HepG2 (cell line): ENCODE data around the gene FAM89B. TPM values are rescaled to one million over a fixed set of nuclear protein-coding genes. Genes with fewer than 3 reads are reported as not detected.

Experiments
- ASH2L ChIP-seq: fragments of 300-600, 200-600 bp; sonication (generic); IDR thresholded peaks from 2 replicates; pipeline ENCODE4 v1.7.0; 2017; ENCODE audit warnings: low read depth, mild to moderate bottlenecking, moderate library complexity, mixed read lengths, low read length; ENCODE audit not compliant: insufficient read length
- BRCA1 ChIP-seq: sonication (generic); formaldehyde crosslinking; IDR thresholded peaks from 2 replicates; pipeline ENCODE4 v1.4.0; 2020; ENCODE audit warnings: missing genetic modification reagents
- FOXM1 ChIP-seq: sonication (generic); formaldehyde crosslinking; IDR thresholded peaks from 2 replicates; pipeline ENCODE4 v1.5.0; 2020; ENCODE audit warnings: missing genetic modification reagents
- GATAD1 ChIP-seq: IDR thresholded peaks from 2 replicates; pipeline ENCODE4 v1.6.1; 2016; ENCODE audit warnings: missing genetic modification reagents, missing compliant biosample characterization
- MAZ ChIP-seq, 2 experiments: sonication (generic) in 1 of 2; formaldehyde crosslinking in 1 of 2; IDR thresholded peaks; 2 replicates each; pipeline versions ENCODE4 v1.5.0 to v1.6.1; 2012 to 2020; ENCODE audit warnings: low read depth in 2 of 2, mild to moderate bottlenecking in 2 of 2, borderline replicate concordance in 1 of 2, improper control_type of control experiment in 1 of 2, low read length in 1 of 2, missing genetic modification reagents in 1 of 2, moderate library complexity in 1 of 2
- NONO ChIP-seq, 2 experiments: fragments of 450-650 bp in 1 of 2; sonication (generic) in 1 of 2; formaldehyde crosslinking in 1 of 2; IDR thresholded peaks in 1 of 2; conservative IDR thresholded peaks in 1 of 2; 2 replicates each; pipeline versions ENCODE4 v1.6.1 to v1.8.0; 2017 to 2022; ENCODE audit warnings: mild to moderate bottlenecking in 1 of 2, missing genetic modification reagents in 1 of 2, moderate library complexity in 1 of 2
- NR2C2 ChIP-seq: sonication (generic); formaldehyde crosslinking; IDR thresholded peaks from 2 replicates; pipeline ENCODE4 v1.4.0; 2020; ENCODE audit warnings: missing genetic modification reagents, mild to moderate bottlenecking, moderate library complexity, borderline replicate concordance
- RFX5 ChIP-seq: IDR thresholded peaks from 2 replicates; pipeline ENCODE4 v1.6.1; 2011; ENCODE audit warnings: low read depth, low read length, improper control_type of control experiment
- RXRB ChIP-seq: IDR thresholded peaks from 2 replicates; pipeline ENCODE4 v1.6.1; 2016; ENCODE audit warnings: borderline replicate concordance, missing genetic modification reagents, missing compliant biosample characterization
- SMC3 ChIP-seq: IDR thresholded peaks from 2 replicates; pipeline ENCODE4 v1.6.1; 2011; ENCODE audit warnings: low read length, improper control_type of control experiment
- ZBTB43 ChIP-seq: sonication (generic); formaldehyde crosslinking; conservative IDR thresholded peaks from 2 replicates; pipeline ENCODE4 v1.4.0; 2020; ENCODE audit warnings: missing genetic modification reagents
- ZNF687 ChIP-seq: sonication (generic); formaldehyde crosslinking; IDR thresholded peaks from 2 replicates; pipeline ENCODE4 v1.5.1; 2020; ENCODE audit warnings: mild to moderate bottlenecking, missing genetic modification reagents, moderate library complexity
- ZSCAN21 ChIP-seq: sonication (generic); formaldehyde crosslinking; IDR thresholded peaks from 2 replicates; pipeline ENCODE4 v1.8.0; 2022; ENCODE audit warnings: mild to moderate bottlenecking, missing genetic modification reagents, moderate library complexity, borderline replicate concordance
- polyA plus RNA-seq, 8 experiments: library from polyadenylated mRNA; depleted of rRNA in 3 of 8; stranded (reverse) in 7 of 8; unstranded in 1 of 8; fragments of >200 nt; fragmentation: Illumina TruSeq in 4 of 8; extraction: Trizol in 4 of 8; gene quantifications; 2 replicates each; pipeline versions ENCODE4 v1.2.1 to v1.2.3, GENCODE V29; 2011 to 2016; ENCODE audit warnings: low read depth in 4 of 8, missing spikeins in 1 of 8, mixed read lengths in 1 of 8; ENCODE audit not compliant: insufficient read depth in 1 of 8
- total RNA-seq, 5 experiments: library from RNA; depleted of rRNA; stranded (reverse); fragments of >200 nt; fragmentation: Illumina TruSeq; extraction: Trizol; gene quantifications; 2 replicates each; pipeline ENCODE4 v1.2.3, GENCODE V29; 2016; ENCODE audit warnings: low read depth in 1 of 5
- TF ChIP-seq, protein P1 (sequence below): sonication (generic); formaldehyde crosslinking; IDR thresholded peaks from 2 replicates; pipeline ENCODE4 v1.4.0; 2020; ENCODE audit warnings: missing genetic modification reagents
- TF ChIP-seq, protein P2 (sequence below), 2 experiments: sonication (generic) in 1 of 2; formaldehyde crosslinking in 1 of 2; IDR thresholded peaks; 2 replicates each; pipeline versions ENCODE4 v1.4.0 to v1.6.1; 2018 to 2020; ENCODE audit warnings: missing genetic modification reagents in 2 of 2, borderline replicate concordance in 1 of 2, low read depth in 1 of 2, mild to moderate bottlenecking in 1 of 2, missing biosample characterization in 1 of 2

FAM89B gene
- total and polyA plus RNA-seq, 2 of the 13 experiments (the other 11 are each of a cell fraction or from before 2014, with no cell fraction given) = 5.7 to 8.0 TPM

DNA sequence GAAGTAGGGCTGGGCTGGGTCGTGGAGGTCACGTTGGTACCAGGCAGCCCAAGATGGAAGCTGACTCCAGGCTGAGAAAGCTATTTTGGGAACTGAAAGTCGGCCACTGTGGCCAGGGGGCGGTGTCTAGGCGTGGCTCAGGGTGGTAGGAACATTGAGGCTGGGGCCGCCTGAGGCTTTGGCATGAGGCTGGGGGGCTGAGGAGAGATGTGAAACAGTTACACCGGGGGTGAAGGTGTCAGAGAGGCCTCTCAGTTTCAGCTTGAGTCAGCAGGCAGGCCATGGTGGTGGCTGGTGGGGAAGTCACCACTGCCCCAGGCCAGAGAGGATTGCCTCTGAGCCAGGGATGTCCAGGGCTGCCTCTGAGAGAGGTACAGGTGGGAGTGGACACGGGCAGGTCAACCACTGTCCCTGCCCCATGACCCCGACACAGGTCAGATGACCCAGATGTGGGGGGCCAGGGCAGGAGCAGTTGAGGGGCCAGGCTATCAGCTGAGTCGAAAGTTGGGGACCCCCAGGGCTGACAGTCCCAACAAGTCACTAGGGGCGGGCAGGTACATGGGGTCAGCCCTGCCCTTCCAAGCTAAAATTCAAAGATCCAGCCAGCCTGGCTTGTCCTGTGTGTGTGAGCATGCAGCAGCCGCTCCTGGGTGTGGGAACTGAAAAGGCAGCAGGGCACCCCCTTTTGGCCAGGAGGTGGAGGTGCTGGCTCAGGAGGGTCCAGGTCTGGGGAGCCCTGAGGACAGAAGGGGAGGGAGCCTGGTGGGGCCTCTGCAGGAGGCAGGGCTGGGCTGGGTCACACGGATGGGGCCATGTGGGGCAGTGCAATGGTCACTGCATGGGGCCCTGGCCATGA, 16.1 kb downstream of the FAM89B start (continued):
- TF ChIP-seq, protein P1, sequence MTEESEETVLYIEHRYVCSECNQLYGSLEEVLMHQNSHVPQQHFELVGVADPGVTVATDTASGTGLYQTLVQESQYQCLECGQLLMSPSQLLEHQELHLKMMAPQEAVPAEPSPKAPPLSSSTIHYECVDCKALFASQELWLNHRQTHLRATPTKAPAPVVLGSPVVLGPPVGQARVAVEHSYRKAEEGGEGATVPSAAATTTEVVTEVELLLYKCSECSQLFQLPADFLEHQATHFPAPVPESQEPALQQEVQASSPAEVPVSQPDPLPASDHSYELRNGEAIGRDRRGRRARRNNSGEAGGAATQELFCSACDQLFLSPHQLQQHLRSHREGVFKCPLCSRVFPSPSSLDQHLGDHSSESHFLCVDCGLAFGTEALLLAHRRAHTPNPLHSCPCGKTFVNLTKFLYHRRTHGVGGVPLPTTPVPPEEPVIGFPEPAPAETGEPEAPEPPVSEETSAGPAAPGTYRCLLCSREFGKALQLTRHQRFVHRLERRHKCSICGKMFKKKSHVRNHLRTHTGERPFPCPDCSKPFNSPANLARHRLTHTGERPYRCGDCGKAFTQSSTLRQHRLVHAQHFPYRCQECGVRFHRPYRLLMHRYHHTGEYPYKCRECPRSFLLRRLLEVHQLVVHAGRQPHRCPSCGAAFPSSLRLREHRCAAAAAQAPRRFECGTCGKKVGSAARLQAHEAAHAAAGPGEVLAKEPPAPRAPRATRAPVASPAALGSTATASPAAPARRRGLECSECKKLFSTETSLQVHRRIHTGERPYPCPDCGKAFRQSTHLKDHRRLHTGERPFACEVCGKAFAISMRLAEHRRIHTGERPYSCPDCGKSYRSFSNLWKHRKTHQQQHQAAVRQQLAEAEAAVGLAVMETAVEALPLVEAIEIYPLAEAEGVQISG = peak; percentile 39; the same call in 1 of the 2 replicates
- TF ChIP-seq ZNF687 (CRISPR knock-in tag) (peak; percentile 65), BRCA1 (CRISPR knock-in tag) (no peak), RXRB (CRISPR knock-in tag) (peak; percentile 19; the same call in 1 of the 2 replicates), RFX5 (no peak), ZSCAN21 (0 out of 2 replicates have a peak, but pooled peaks have one; percentile 26), MAZ (IDR thresholded peaks at IDR 0.05; ENCODE audit: borderline replicate concordance, low read depth, low read length) (no peak), MAZ (CRISPR knock-in tag; IDR thresholded peaks at IDR 0.05; ENCODE audit: low read depth) (0 out of 2 replicates have a peak, but pooled peaks have one; percentile 15), FOXM1 (no peak), SMC3 (peak; percentile 40; the same call in 1 of the 2 replicates), NR2C2 (CRISPR knock-in tag) (peak; percentile 16; the same call in 1 of the 2 replicates), ASH2L (no peak), NONO (IDR thresholded peaks at IDR 0.05) (no peak), NONO (CRISPR knock-in tag; conservative IDR thresholded peaks at IDR 0.05) (0 out of 2 replicates have a peak, but pooled peaks have one; percentile 40), ZBTB43 (CRISPR knock-in tag) (no peak), GATAD1 (CRISPR knock-in tag) (peak; percentile 41; the same call in 1 of the 2 replicates)
- TF ChIP-seq, protein P2, sequence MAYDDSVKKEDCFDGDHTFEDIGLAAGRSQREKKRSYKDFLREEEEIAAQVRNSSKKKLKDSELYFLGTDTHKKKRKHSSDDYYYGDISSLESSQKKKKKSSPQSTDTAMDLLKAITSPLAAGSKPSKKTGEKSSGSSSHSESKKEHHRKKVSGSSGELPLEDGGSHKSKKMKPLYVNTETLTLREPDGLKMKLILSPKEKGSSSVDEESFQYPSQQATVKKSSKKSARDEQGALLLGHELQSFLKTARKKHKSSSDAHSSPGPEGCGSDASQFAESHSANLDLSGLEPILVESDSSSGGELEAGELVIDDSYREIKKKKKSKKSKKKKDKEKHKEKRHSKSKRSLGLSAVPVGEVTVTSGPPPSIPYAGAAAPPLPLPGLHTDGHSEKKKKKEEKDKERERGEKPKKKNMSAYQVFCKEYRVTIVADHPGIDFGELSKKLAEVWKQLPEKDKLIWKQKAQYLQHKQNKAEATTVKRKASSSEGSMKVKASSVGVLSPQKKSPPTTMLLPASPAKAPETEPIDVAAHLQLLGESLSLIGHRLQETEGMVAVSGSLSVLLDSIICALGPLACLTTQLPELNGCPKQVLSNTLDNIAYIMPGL (CRISPR knock-in tag; IDR thresholded peaks at IDR 0.05; ENCODE audit: borderline replicate concordance in 1 of 2, low read depth in 1 of 2) = peak; percentile 35 to 48; a peak in 1 of 4 replicates
